B cell (primary cell): ENCODE data around the gene RRBP1. TPM values are rescaled to one million over a fixed set of nuclear protein-coding genes. Genes with fewer than 3 reads are reported as not detected.

Experiments used
- ATAC-seq: fragments of 200-7000 bp; cut with Tn5 transposase; one replicate; pipeline ENCODE4 v1.10.0; 2021; ENCODE audit warnings: low read depth, mild to moderate bottlenecking, moderate number of reproducible peaks, moderate library complexity
- CTCF ChIA-PET: fragments of 350-600 bp; sonication (Branson Sonifier 250); formaldehyde crosslinking; loops from one replicate; lab custom pipeline; 2021; ENCODE audit warnings: antibody characterized with exemption, inconsistent platforms; lab: Charles Lee
- POLR2A ChIA-PET: fragments of 350-600 bp; sonication (Branson Sonifier 250); formaldehyde crosslinking; loops from one replicate; lab custom pipeline; 2021; ENCODE audit warnings: antibody characterized with exemption; lab: Charles Lee
- DNase-seq: peaks from one replicate; pipeline ENCODE4 v3.0.0; 2013
- H2AFZ ChIP-seq: 2 replicates; pipeline ENCODE4 v1.6.1; 2012; ENCODE audit warnings: mild to moderate bottlenecking, low read depth, low read length; ENCODE audit not compliant: insufficient read depth, poor library complexity, severe bottlenecking
- H3K27ac ChIP-seq, 2 donors: 1 replicate in 1 of 2; 2 replicates in 1 of 2; pipeline ENCODE4 v1.5.1; 2012 to 2013; ENCODE audit warnings: low read length in 2 of 2, mild to moderate bottlenecking in 2 of 2, moderate library complexity in 1 of 2
- H3K27me3 ChIP-seq, 4 experiments: fragments of 200-600 bp in 1 of 4; sonication (generic) in 1 of 4; replicated peaks in 1 of 4; 1 replicate in 2 of 4; 2 replicates in 2 of 4; pipeline versions ENCODE4 v1.6.1 to v1.7.0; 2013 to 2016; ENCODE audit warnings: low read length in 3 of 4, mild to moderate bottlenecking in 2 of 4, mixed read lengths in 1 of 4, moderate library complexity in 1 of 4; ENCODE audit not compliant: insufficient read depth in 4 of 4, control insufficient read depth in 3 of 4; ENCODE audit errors: control extremely low read depth in 1 of 4
- H3K36me3 ChIP-seq, 2 experiments: replicated peaks in 1 of 2; 1 replicate in 1 of 2; 2 replicates in 1 of 2; pipeline versions ENCODE4 v1.6.1 to v1.7.1; 2013; ENCODE audit warnings: low read length in 1 of 2; ENCODE audit not compliant: insufficient read depth in 2 of 2, control insufficient read depth in 1 of 2; ENCODE audit errors: control extremely low read depth in 1 of 2, extremely low read depth in 1 of 2
- H3K4me1 ChIP-seq, 2 donors: fragments of 200-600 bp in 1 of 2; sonication (generic) in 1 of 2; 1 replicate in 1 of 2; 2 replicates in 1 of 2; pipeline versions ENCODE4 v1.5.1 to v1.6.1; 2013 to 2017; ENCODE audit warnings: low read length in 2 of 2; ENCODE audit not compliant: control insufficient read depth in 2 of 2, insufficient read depth in 2 of 2
- H3K4me2 ChIP-seq: replicated peaks from 2 replicates; pipeline ENCODE3; 2012; ENCODE audit warnings: mild to moderate bottlenecking, low read depth, low read length; ENCODE audit not compliant: poor library complexity, severe bottlenecking
- H3K4me3 ChIP-seq, 5 experiments: fragments of 200-600 bp in 1 of 5; sonication (generic) in 1 of 5; 1 replicate in 3 of 5; 2 replicates in 2 of 5; pipeline versions ENCODE4 v1.5.1 to v1.7.0; 2011 to 2016; ENCODE audit warnings: low read length in 4 of 5, mild to moderate bottlenecking in 4 of 5, low read depth in 2 of 5, control low read depth in 1 of 5, moderate library complexity in 1 of 5; ENCODE audit not compliant: insufficient read depth in 1 of 5; ENCODE audit errors: control extremely low read depth in 1 of 5, extremely low read depth in 1 of 5
- H3K79me2 ChIP-seq: fragments of 200-600 bp; sonication (generic); one replicate; pipeline ENCODE4 v1.6.0; 2016; ENCODE audit warnings: low read length; ENCODE audit not compliant: control insufficient read depth, insufficient read depth
- H3K9ac ChIP-seq: fragments of 200-600 bp; sonication (generic); 2 replicates; pipeline ENCODE4 v1.6.1; 2017; ENCODE audit warnings: mild to moderate bottlenecking, low read length, moderate library complexity
- H3K9me3 ChIP-seq, 3 donors: one replicate each; pipeline versions ENCODE4 v1.6.1 to v1.7.1; 2013; ENCODE audit warnings: low read length in 2 of 3; ENCODE audit not compliant: control insufficient read depth in 2 of 3, insufficient read depth in 1 of 3; ENCODE audit errors: control extremely low read depth in 1 of 3
- H4K20me1 ChIP-seq: 2 replicates; pipeline ENCODE4 v1.6.0; 2012; ENCODE audit warnings: mild to moderate bottlenecking, low read length; ENCODE audit not compliant: insufficient read depth, control insufficient read depth, poor library complexity, severe bottlenecking
- H3K27ac Mint-ChIP-seq: one replicate; pipeline ENCODE4 v1.8.0; 2021; ENCODE audit warnings: mixed read lengths
- H3K27me3 Mint-ChIP-seq: one replicate; pipeline ENCODE4 v1.8.0; 2021; ENCODE audit warnings: mixed read lengths
- H3K4me1 Mint-ChIP-seq: one replicate; pipeline ENCODE4 v1.8.0; 2021; ENCODE audit warnings: mixed read lengths
- H3K4me3 Mint-ChIP-seq: one replicate; pipeline ENCODE4 v1.8.0; 2021; ENCODE audit warnings: mixed read lengths
- H3K9me3 Mint-ChIP-seq: one replicate; pipeline ENCODE4 v1.8.0; 2022; ENCODE audit warnings: mixed read lengths; ENCODE audit not compliant: insufficient read depth
- EZH2 ChIP-seq: IDR thresholded peaks from 2 replicates; pipeline ENCODE4 v1.6.1; 2012; ENCODE audit warnings: borderline replicate concordance, low read depth, mild to moderate bottlenecking, moderate library complexity, low read length; ENCODE audit not compliant: insufficient read depth, poor library complexity, severe bottlenecking
- WGBS: methylation state at CpG from one replicate; pipeline ENCODE4 v1.1.5; 2013; ENCODE audit warnings: missing lambda C conversion rate; ENCODE audit not compliant: insufficient coverage; 5-methylcytosine and 5-hydroxymethylcytosine counted together
- intact Hi-C: fragments of 100-400 bp; cut with micrococcal nuclease; formaldehyde crosslinking; loops from one replicate; pipeline ENCODE4 v1.10.0; 2022
- polyA plus RNA-seq: library from polyadenylated mRNA; depleted of rRNA; stranded (reverse); fragments of >200 nt; gene quantifications from 2 replicates; pipeline ENCODE4 v1.2.3, GENCODE V29; 2012
- total RNA-seq, 2 donors: library from RNA; stranded (reverse); fragments of 120-200 nt in 1 of 2; gene quantifications; 1 replicate in 1 of 2; 2 replicates in 1 of 2; pipeline versions ENCODE4 v1.2.3 to v1.2.4, GENCODE V29; 2013 to 2022
- TF ChIP-seq, protein P1 (sequence below): fragments of 200-600 bp; IDR thresholded peaks from one replicate; pipeline ENCODE4 v1.8.0; 2022; ENCODE audit warnings: antibody characterized with exemption, mild to moderate bottlenecking

RRBP1 gene
- total and polyA plus RNA-seq, 2 donors (not counting 1 experiment from before 2014, with no cell fraction given), result 10.9 to 27.5 TPM

DNA sequence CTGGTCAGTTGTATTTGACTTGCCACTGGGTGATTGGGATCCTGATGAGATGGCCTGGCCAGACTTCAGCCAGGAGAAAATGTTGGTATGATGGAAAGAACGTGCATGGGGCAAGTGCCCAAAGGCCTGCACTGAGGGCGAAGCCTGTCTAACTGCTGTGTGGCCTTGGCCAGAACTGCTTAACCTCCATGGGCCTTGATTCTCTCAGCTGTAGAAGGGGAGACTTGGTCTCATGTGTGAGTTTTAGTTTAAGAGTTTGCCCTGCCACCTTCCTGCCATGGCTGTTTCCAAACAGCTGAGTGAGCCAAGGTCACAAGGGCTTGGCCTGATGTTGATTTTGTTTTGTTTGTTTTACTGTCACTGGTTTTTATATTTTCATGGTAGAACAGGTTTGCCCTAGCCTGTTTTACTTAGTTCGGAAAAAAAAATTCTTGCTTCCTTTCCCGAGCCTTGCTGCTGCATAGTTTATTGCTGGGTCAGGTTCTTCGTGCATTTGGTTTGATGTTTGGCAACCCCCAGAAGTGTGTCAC, 76.8 kb downstream of the RRBP1 start:
- WGBS, result 97% methylated on average over 5 of the region's 5 CpGs
- no peaks in the 10 kb centered on the region for H3K27me3 Mint-ChIP-seq
- intact Hi-C loops, result no loop called here
- CTCF ChIA-PET, result no interaction called here
- TF ChIP-seq, protein P1, sequence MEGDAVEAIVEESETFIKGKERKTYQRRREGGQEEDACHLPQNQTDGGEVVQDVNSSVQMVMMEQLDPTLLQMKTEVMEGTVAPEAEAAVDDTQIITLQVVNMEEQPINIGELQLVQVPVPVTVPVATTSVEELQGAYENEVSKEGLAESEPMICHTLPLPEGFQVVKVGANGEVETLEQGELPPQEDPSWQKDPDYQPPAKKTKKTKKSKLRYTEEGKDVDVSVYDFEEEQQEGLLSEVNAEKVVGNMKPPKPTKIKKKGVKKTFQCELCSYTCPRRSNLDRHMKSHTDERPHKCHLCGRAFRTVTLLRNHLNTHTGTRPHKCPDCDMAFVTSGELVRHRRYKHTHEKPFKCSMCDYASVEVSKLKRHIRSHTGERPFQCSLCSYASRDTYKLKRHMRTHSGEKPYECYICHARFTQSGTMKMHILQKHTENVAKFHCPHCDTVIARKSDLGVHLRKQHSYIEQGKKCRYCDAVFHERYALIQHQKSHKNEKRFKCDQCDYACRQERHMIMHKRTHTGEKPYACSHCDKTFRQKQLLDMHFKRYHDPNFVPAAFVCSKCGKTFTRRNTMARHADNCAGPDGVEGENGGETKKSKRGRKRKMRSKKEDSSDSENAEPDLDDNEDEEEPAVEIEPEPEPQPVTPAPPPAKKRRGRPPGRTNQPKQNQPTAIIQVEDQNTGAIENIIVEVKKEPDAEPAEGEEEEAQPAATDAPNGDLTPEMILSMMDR, result no peak
- no peak for TF ChIP-seq EZH2
- ATAC-seq, result no peak
- no peak overlapping the region for H3K27ac ChIP-seq
- no peaks in the 10 kb centered on the region for H3K9me3 Mint-ChIP-seq
- H2AFZ ChIP-seq, result no peak overlapping the region
- H3K4me3 Mint-ChIP-seq, result no peak overlapping the region
- no peaks in the 10 kb centered on the region for H3K79me2 ChIP-seq
- H3K27me3 ChIP-seq, result no peaks in the 10 kb centered on the region
- H3K4me1 ChIP-seq, result peaks cover 4 to 6% of the 10 kb centered on the region in 2 donors
- no peak overlapping the region for H3K4me3 ChIP-seq
- no peak overlapping the region for H3K27ac Mint-ChIP-seq
- H3K36me3 ChIP-seq, result peaks cover 0 to 7% of the 10 kb centered on the region in 2 experiments
- no peak overlapping the region for H3K9ac ChIP-seq
- no peak for DNase-seq
- no peak overlapping the region for H3K4me2 ChIP-seq
- no peaks in the 10 kb centered on the region for H4K20me1 ChIP-seq
- POLR2A ChIA-PET, result interaction anchor here (0.6 kb wide), 1 partner anchor 49 kb away, joined by 3 read pairs; no protein-coding TSS in a partner anchor
- H3K9me3 ChIP-seq, result no peaks in the 10 kb centered on the region
- H3K4me1 Mint-ChIP-seq, result peaks cover 13% of the 10 kb centered on the region

DNA sequence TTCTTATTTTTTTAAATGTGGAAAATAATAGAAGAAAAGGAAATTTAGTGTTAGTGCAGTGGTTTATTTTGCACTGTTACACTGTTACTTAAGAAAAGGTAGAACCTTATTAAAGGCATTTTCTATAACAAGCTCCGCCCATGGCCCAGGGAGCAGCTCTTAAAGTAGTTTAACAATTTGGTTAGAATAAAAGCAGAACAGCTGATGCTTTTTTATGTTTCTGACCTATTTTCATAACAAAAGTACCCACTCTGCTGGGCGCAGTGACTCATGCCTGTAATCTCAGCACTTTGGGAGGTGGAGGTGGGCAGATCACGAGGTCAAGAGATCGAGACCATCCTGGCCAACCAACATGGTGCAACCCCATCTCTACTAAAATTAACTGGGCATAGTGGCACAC, 79.5 kb downstream of the RRBP1 start:
- no peak for ATAC-seq

More for the DNA sequence above, 79.5 kb downstream of the RRBP1 start:
- WGBS, result 94% methylated on average over 2 of the region's 4 CpGs
- Mint-ChIP-seq H3K4me1 (peaks cover 4% of the 10 kb centered on the region), H3K4me3 (no peak overlapping the region), H3K9me3 (no peaks in the 10 kb centered on the region), H3K27ac (no peak overlapping the region), H3K27me3 (no peaks in the 10 kb centered on the region)
- Histone ChIP-seq H2AFZ (no peak overlapping the region), H3K79me2 (no peaks in the 10 kb centered on the region), H3K9ac (no peak overlapping the region), H3K36me3 (peaks cover 0 to 3% of the 10 kb centered on the region in 2 experiments), H3K4me3 (no peak overlapping the region), H4K20me1 (no peaks in the 10 kb centered on the region), H3K4me2 (no peak overlapping the region), H3K27ac (no peak overlapping the region), H3K9me3 (no peaks in the 10 kb centered on the region), H3K4me1 (no peaks in the 10 kb centered on the region), H3K27me3 (no peaks in the 10 kb centered on the region)
- intact Hi-C loops, result no loop called here
- no peak for DNase-seq
- POLR2A ChIA-PET, result no interaction called here
- CTCF ChIA-PET, result interaction anchor here (0.5 to 1.3 kb wide), 3 partner anchors 46 to 1368 kb away, joined by 3 to 6 read pairs (median 3); no protein-coding TSS in a partner anchor
- TF ChIP-seq EZH2, result no peak
- TF ChIP-seq, protein P1, result no peak
